GM18498 (cell line): ENCODE results near the gene ASPDH.

Source experiments
- ATAC-seq: cut with Tn5 transposase; IDR thresholded peaks from one replicate; pipeline ENCODE4 v1.9.1; 2021; ENCODE audit warnings: mild to moderate bottlenecking, moderate library complexity; ENCODE audit not compliant: unreplicated experiment

ASPDH gene

DNA sequence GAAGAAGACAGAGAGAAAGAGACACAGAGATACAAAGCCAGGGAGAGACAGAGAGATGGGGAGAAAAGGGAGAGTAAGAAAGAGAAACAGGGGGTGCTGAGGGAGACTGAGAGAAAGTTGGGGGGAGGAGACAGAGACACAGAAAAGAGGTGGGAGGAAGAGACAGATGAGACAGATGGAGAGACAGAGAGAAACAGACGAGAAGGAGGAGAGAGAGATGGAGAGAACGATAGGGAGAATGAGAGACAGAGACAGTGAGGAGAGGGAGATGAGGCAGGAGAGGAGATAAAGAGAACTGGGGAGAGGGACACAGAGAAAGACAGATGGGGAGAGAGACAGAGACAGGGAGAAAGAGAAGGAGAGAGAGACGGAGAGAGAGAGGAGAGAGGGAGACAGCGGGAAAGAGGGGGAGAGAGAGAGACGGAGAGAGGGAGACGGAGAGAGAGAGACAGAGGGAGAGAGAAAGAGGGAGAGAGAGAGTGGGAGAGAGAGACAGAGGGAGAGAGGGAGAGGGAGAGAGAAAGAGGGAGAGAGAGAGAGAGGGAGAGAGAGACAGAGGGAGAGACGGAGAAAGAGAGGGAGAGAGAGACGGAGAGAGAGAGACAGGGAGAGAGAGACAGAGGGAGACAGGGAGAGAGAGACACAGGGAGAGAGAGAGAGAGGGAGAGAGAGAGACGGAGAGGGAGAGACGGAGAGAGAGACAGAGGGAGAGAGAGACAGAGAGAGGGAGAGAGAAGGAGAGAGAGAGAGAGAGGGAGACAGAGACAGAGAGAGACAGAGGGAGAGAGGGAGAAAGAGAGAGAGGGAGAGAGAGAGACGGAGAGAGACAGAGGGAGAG lies 15.3 kb downstream of the ASPDH start:
- no peak for ATAC-seq

- no peak for ATAC-seq
Observed at GRCh38 chr19:50497022-50497405, 16.7 kb downstream of the ASPDH start.

DNA sequence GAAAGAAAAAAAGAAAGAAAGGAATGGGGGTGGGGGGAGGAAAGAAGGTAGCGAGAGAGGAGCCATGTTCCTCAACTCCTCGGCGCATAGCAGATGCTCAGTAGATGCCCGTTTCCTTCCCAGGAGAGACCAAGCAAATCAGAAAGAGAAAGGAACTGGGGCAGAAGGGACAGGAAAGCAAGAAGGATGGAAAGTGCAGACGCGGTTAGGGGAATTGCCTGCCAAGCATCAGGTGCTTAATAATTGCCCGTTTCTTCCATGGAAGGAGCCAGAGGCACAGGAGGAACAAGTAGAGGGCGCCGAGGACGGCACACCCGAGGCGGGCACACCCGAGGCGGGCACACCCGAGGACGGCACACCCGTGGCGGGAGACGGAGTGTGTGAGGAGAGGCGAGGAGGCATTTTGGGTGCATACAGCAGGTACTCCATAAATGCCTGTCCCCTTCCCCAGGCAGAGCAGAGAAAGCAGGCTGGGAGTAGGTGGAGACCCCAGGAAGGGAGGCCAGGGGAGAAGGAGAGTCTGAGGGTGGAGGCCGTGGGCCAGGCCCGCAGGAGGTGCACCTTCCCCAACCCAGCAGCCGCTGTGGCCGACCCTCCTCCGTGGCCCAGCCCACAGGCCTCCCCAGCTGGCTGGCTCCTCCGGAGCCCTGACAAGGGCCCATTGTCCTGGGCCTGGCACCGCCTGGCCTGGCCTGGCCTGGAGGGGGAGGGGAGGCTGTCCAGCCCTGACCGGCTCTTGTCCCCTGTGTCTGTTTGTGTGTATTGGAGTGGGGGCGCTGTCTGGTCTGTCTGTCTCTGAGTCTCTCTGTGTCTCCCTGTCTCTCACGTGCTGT lies 17.3 kb downstream of the ASPDH start:
- ATAC-seq: no peak

GRCh38 chr19:50495020-50495531 lies 18.6 kb downstream of the ASPDH start:
- no peak for ATAC-seq

DNA sequence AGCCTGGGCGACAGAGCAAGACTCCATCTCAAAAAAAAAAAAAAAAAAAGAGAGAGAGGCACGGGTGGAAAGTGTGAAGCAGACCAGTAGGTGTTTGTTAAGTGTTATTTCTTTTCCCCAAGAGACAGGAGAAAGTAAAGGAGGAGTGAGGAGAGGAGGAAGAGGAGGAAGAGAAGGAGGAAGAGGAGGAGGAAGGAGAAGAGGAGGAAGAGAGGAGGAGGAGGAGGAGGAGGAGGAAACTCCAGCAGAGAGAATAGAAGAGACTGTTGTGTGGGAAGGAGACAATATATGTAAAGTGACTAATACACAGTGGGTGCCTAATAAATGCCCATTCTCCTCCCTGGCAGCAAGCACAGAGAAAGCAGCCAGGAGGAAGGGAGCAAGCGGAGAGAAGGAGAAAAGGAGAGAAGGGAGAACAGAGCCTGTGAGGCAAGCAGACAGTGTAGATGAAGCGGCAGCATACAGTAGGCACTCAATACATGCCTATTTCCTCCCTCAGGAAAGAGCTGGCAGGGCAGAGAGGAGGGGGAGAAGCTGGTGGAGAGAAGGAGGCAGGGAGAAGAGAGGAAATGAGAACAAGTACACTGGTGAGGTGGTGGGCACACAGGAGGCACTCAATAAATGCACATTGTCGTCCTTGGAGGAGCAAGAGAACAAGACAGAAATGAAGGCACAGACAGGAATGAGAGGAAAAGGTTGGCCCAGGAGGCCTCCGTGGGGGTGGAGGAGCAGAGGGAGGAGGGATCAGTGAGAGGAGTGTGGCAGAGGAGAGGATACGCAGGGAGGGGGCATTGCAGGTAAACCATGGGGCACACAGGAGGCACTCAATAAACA lies 19.3 kb downstream of the ASPDH start:
- no peak for ATAC-seq

DNA sequence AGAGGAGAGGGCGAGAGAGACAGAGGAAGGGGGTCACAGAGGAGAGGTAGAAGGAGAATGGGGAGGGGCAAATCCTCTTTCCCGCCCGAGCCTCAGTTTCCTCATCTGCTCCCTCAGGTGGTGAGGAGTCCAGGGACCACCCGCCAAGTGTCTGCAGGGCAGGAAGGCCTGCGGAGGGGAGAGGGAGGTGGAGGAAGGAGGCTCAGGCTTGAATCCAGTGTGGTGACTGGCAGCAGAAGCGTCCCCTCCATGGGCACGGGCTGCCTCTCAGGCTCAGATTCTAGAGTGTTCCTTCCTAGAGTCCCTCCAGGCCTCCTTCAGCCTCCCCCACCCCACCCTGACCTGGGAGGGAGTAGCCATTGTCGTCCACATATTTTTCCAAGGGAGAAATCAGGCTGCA lies 20.5 kb downstream of the ASPDH start:
- ATAC-seq: no peak

GRCh38 chr19:50492303-50493052 lies 21.2 kb downstream of the ASPDH start:
- no peak for ATAC-seq

GRCh38 chr19:50490991-50491472 lies 22.7 kb downstream of the ASPDH start:
- ATAC-seq: no peak

DNA sequence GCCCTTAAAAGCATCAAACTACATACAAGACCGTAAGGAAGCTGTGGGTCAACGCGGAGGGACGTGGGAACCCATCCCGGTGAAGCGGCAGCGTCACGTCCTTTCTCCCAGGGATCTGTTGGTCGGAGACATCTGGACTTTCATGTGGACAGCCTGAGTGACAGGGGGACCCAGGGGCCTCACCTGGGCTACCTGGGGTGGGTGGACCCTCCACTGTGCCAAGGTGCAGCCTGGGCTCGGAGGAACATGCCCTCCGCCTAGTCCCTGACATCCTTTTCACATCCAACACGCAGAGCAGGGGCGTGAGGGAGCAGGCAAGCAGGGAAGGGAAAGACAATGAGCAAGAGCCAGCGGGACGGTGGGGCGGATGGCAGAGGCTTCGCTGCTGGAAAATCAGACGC lies 23.3 kb downstream of the ASPDH start:
- ATAC-seq: no peak

DNA sequence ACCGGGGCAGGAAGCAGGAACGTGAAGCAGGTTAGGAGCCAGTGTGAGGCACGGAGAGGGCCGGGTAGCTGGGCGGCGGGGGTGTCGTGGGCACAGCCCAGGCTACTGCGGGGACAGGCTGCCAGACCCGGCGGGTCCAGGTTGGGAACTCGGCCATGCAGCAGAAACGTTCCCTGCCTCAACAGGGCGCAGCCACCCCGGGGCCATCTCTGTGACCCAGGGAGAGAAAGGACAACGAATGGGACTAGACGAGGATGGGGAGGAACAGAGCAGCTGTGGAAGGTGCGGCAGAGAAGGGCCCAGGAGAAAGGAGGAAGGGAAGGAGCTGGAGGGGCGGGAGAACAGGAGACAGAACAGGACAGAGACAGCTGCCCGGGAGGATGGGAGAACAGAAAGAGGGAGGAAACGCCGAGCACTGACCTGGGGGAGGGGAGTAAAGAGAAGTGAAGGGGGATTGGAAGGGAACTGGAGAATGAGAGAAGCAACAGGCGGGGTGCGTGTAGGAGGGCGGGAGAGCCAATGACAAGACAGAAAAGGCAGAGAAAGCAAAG lies 24.2 kb downstream of the ASPDH start:
- ATAC-seq: no peak

DNA sequence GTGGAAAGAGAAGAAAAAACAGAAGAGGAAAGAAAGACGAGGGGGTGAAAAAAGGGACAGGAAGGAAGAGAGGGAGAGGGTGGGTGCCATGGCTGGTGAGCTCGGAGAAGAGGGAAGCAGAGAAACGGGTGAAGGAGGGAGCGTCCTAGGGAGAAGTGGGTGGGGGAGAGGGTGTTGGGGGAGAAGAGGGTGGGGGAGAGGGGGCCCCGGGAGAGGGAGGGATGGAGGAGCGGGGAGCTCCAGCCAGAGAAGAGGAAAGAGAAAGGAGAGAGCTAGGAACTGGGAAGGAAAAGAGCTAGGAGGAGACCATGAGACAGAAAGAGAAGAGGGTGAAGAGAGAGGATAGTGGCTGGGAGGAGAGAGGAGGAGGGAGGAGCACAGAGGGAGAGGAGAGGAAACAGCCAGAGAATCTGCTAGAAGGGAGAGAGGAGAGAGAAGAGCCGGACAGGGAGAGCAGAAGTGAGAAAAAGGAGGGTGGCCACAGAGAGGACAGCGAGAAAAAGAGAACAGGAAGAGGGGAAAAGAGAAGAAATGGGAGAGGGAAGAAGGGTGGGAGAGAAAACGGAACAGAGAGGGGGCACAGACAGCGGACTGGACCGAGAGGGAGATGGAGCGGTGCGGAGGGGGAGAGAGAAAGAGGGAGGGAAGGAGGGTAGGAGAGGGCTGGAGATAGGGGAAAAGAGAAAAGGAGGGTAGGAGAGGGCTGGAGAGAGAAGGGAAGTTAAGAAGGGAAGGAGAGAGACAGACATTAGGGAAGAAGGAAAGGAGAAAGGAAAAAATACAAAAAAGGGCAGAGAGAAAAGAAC lies 25.1 kb downstream of the ASPDH start:
- no peak for ATAC-seq

DNA sequence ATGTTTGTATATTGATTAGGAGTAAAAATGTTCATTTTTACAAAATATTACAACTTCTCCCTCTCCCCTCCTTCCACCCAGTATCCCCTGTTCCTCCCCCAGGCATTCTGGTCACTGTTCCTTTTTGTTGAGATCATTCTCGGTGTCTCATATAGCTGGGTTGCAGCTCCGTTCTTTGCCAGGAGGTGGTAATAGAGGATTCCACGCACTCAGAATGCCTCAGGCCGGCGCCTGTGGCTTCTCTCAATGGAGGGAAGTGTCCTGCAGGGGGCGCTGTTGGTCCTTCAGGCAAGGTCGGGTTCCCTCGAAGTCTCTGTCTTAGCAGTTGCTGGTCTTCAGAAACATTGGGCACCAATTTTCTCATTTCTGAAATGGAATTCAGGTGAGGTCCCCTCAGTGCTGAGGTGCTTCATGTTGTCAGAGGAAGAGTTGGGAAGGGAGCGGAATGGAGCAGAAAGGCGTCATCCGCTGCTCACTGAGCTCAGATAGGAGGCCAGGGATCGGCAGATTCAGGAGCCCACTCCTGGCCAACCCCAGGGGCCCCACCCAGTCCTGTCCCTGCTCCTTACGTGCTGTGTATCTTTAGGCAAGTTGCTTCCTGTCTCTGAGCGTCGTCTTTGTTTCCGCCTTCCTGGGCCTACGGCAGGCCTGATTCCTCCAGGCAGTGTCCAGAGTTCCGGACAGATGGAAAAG lies 26.7 kb downstream of the ASPDH start:
- no peak for ATAC-seq

DNA sequence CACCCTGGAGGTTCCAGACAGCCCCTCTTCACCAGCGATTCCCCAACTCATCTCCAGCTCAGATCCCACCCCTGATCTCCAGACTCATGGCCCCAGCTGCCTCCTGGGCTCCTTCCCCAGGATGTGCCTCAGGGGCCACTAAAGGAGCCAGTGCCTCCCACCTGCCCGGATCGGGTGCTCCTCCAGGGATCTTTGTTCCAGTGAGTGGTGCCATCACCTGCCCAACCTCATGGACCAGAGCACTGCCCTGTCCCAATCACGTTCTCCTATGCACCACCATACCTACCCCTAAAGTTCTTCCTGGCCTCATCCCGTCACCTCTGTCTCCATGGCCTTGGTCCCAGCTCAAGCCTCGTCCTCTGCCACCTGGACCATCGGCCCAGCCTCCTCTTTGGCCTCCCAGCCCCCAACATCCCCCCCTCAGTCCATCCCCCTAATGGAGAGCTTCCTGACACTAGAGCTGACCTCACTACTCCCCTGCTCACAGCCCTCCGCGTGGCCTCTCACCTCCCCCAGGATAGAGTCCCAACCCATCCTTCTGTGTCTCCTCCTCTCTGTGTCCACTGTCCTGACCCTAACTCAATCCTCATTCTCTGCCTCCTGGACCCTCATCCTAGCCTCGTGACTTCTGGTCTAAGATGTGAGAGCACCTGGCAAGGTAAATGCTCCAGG lies 28.3 kb downstream of the ASPDH start:
- no peak for ATAC-seq

- no peak for ATAC-seq
Observed at GRCh38 chr19:50482916-50483315, 30.8 kb downstream of the ASPDH start.

GRCh38 chr19:50482271-50482855 lies 31.4 kb downstream of the ASPDH start:
- ATAC-seq: no peak

- ATAC-seq: no peak
Observed at GRCh38 chr19:50481351-50482149, 32.2 kb downstream of the ASPDH start.
